Measurements from ENCODE around the gene CTNND2.

The CTNND2 gene

DNA sequence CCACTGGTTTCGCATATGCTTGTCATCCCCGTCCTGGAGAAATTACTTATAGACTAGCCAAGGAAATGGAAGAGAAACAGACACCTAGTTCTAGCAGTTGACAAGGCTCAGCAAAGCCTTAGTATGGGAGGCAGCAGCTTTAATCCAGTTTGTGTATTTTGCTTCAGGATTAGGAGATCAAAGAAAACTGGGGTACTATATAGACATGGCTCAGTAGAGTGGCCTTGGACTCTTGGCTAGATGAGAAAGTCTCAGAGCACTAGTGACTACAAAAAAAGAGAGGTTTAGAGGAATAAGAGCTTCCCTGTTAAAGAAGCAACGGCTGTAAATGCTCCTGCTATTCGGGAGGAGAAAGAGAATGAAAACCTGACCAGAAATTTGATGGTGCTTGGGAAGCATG, 349.1 kb downstream of the CTNND2 start:
- no peak overlapping the region for H3K4me3 ChIP-seq (ENCODE audit: low read depth, low read length)
- DNase-seq (ENCODE audit: low read depth): no peak
- TF ChIP-seq, protein P1, sequence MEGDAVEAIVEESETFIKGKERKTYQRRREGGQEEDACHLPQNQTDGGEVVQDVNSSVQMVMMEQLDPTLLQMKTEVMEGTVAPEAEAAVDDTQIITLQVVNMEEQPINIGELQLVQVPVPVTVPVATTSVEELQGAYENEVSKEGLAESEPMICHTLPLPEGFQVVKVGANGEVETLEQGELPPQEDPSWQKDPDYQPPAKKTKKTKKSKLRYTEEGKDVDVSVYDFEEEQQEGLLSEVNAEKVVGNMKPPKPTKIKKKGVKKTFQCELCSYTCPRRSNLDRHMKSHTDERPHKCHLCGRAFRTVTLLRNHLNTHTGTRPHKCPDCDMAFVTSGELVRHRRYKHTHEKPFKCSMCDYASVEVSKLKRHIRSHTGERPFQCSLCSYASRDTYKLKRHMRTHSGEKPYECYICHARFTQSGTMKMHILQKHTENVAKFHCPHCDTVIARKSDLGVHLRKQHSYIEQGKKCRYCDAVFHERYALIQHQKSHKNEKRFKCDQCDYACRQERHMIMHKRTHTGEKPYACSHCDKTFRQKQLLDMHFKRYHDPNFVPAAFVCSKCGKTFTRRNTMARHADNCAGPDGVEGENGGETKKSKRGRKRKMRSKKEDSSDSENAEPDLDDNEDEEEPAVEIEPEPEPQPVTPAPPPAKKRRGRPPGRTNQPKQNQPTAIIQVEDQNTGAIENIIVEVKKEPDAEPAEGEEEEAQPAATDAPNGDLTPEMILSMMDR (conservative IDR thresholded peaks at IDR 0.05; ENCODE audit: low read depth, low read length): no peak

DNA sequence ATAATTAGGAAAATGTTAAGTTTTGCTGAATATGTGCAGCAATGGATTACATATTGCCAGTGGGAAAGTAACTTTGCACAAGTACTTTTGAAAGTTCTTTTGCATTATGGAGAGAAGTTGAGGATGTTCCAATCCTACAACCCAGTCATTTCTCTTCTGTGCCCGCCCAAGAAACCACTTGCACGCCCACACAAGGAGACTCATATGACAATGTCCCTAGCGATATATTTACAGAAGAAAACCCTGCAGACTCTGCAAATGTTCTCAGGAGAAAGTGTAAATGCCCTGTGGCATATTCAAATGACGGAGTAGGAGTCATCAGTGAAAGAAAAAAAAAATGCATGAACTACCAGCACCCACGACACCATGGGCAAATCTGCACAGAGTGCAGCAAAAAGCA, 356.5 kb downstream of the CTNND2 start:
- DNase-seq (ENCODE audit: low read depth): no peak
- no peak overlapping the region for H3K4me3 ChIP-seq (ENCODE audit: low read depth, low read length)
- TF ChIP-seq, protein P1 (conservative IDR thresholded peaks at IDR 0.05; ENCODE audit: low read depth, low read length): no peak

DNA sequence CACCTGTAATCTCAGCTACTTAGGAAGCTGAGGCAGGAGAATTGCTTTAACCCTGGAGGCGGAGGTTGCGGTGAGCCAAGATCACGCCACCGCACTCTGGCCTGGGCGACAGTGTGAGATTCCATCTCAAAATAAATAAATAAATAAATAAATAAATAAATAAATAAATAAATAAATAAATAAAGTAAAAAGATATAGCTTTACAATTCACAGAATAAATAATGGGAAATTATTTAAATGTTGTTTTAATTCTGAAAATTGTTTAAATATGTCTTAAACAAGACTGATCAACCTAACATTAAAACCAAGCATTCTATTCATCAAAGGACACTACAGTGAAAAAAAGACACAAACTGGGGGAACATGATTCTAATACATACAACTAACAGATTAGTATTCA, 357.1 kb downstream of the CTNND2 start:
- DNase-seq (ENCODE audit: low read depth): no peak
- TF ChIP-seq, protein P1 (conservative IDR thresholded peaks at IDR 0.05; ENCODE audit: low read depth, low read length): no peak
- no peak overlapping the region for H3K4me3 ChIP-seq (ENCODE audit: low read depth, low read length)

DNA sequence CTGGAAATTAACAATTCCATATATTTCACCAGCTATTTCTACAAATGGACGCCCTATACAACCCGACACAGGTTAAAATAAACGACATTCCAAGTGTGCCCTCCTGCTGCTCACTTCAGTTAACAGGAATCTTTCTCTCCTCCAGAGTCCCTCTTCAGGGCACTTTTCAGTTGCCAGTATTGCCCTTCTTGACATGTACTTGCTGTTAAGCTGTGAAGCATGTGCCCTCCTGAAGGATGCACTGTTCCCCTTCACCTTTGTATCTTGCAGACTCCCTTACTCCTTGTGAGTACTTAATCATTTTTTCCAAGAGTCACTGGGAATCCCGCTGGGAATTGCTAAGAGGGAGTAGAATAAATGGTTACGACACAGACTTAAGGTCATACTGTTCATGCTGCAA, 364.1 kb downstream of the CTNND2 start:
- no peak overlapping the region for H3K4me3 ChIP-seq (ENCODE audit: low read depth, low read length)
- TF ChIP-seq, protein P1 (conservative IDR thresholded peaks at IDR 0.05; ENCODE audit: low read depth, low read length): no peak
- DNase-seq (ENCODE audit: low read depth): no peak

DNA sequence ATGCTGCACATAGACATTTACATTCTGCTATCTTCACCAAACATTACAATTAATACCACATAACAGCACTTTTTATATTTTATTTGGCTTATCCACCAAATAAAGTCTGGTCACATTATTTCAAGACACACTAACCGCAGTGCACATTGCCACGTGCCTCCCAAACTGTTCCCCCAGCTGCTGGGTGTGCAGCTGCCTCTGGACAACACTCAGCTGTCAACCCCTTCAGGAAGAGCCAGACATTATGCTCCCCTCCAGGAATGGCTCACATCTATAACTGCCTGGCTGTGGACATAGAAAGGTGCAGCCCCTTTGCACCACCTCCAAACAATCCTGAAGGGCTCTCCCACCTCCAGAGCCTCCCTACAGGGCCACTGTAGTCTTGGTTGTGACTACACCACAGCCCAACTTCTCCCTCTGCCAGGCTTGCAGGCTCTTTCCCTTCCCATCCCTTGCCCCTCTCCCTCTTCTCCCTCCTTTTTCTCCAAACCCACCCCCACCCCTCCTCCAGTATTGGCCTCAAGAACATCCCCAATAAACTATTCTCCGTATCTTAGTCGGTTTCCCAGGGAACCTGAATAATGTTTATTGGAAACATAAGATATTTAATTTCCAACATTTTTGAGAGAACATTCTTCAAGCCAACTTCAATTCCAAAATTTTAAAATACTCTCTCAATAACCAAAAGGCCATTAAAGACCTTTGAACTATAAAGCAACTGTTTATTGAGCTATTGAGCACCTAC, 372.3 kb downstream of the CTNND2 start:
- H3K4me3 ChIP-seq (ENCODE audit: low read depth, low read length): no peak overlapping the region
- DNase-seq (ENCODE audit: low read depth): no peak
- TF ChIP-seq, protein P1 (conservative IDR thresholded peaks at IDR 0.05; ENCODE audit: low read depth, low read length): no peak

DNA sequence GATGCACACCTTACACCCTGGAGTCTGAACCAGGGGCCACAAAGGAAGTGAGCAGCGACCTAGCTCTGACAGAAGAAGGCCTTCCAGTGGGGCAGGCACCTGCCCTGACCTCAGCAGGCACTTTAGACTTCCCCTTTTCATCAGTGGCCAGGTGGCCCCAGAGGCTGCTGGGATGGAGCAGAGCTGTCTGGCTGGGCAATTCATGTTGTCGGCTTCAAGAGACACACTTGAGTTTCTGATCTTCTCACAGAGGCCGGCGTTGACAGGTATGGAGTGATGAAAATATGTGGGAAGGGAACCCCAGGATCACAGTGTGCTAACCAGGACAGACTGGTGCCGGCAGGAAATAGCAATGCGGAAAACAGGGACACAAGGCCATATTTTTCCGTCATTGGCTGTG, 375.5 kb downstream of the CTNND2 start:
- TF ChIP-seq, protein P1 (conservative IDR thresholded peaks at IDR 0.05; ENCODE audit: low read depth, low read length): no peak

More for the DNA sequence above, 375.5 kb downstream of the CTNND2 start:
- H3K4me3 ChIP-seq (ENCODE audit: low read depth, low read length): no peak overlapping the region
- no peak for DNase-seq (ENCODE audit: low read depth)
